Heart left ventricle (tissue), 13 donors: Measurements from ENCODE around the gene GLIPR1L1.

ENCODE experiments used
- POLR2A ChIP-seq, 2 donors: fragments of 450-650 bp; IDR thresholded peaks; one replicate each; pipeline ENCODE4 v1.6.1; 2017; ENCODE audit warnings: antibody characterized with exemption in 2 of 2, mild to moderate bottlenecking in 2 of 2, moderate library complexity in 2 of 2
- TF ChIP-seq, protein P1 (sequence below), 12 donors: fragments of 200-600 bp; sonication (generic) in 4 of 12; IDR thresholded peaks; one replicate each; pipeline versions ENCODE4 v1.5.0 to v1.8.0; 2018 to 2022; ENCODE audit warnings: antibody characterized with exemption in 12 of 12, mild to moderate bottlenecking in 5 of 12
- donor health status: ischemic (EF 13 %, LVEDD 7.1; RV severe dilation, severe dysfunction).
- donor health status: DM: no; HTN: yes; CAD: no.
- donor health status: DM: no; HTN: no; CAD: no.
- donor health status: ischemic (EF 25% LVEDD 6.9; RV normal size, moderate dysfunction).
- donor health status: ischemic (EF 25% LVEDD 5.7; RV mildly dilated, moderate dysfunction).
- donor health status: ischemic (EF 35%, LVEDD 5.7; RV mildly dilated, moderate dysfunction).
- donor health status: nonischemic (EF 11% LVEDD 7.7; RV severe dilation, severe dysfunction).
- donor health status: DM: yes; HTN: yes; CAD: no.
- donor health status: PGD.
- donor health status: ischemic (EF 29% LVEDD 5.4; RV normal size, mild dysfunction).
- donor health status: nonischemic (EF 23%, LVEDD 6.1; RV moderate dilation, normal function).

DNA sequence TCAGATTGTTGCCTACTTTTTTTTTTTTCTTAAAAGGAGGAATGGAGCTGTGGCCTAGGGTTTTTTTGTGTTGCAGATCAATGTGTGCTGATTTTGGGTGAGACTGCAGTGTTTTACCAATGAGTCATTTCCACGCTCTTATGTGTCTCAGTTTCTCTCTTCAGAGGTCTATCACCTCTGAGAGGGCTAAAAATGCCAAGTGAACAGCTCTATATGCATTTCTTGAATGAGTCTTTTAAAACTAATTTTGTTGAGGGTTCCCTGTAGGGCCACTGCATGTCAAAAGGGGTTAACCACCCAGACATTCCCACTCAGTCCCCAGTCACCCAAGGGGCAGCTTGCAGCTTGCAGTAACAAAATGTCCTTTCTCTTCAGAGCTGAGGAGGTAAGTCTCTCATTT is 32.2 kb downstream of the GLIPR1L1 start:
- TF ChIP-seq, protein P1, sequence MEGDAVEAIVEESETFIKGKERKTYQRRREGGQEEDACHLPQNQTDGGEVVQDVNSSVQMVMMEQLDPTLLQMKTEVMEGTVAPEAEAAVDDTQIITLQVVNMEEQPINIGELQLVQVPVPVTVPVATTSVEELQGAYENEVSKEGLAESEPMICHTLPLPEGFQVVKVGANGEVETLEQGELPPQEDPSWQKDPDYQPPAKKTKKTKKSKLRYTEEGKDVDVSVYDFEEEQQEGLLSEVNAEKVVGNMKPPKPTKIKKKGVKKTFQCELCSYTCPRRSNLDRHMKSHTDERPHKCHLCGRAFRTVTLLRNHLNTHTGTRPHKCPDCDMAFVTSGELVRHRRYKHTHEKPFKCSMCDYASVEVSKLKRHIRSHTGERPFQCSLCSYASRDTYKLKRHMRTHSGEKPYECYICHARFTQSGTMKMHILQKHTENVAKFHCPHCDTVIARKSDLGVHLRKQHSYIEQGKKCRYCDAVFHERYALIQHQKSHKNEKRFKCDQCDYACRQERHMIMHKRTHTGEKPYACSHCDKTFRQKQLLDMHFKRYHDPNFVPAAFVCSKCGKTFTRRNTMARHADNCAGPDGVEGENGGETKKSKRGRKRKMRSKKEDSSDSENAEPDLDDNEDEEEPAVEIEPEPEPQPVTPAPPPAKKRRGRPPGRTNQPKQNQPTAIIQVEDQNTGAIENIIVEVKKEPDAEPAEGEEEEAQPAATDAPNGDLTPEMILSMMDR (IDR thresholded peaks at IDR 0.05) = no peak
- no peak for TF ChIP-seq POLR2A (IDR thresholded peaks at IDR 0.05)
